ENCODE measurements around the gene ELF5. TPM values are rescaled to one million over a fixed set of nuclear protein-coding genes. Genes with fewer than 3 reads are reported as not detected.

Gene ELF5
- polyA plus RNA-seq, 1 donor from 2014 or later, result not detected

DNA sequence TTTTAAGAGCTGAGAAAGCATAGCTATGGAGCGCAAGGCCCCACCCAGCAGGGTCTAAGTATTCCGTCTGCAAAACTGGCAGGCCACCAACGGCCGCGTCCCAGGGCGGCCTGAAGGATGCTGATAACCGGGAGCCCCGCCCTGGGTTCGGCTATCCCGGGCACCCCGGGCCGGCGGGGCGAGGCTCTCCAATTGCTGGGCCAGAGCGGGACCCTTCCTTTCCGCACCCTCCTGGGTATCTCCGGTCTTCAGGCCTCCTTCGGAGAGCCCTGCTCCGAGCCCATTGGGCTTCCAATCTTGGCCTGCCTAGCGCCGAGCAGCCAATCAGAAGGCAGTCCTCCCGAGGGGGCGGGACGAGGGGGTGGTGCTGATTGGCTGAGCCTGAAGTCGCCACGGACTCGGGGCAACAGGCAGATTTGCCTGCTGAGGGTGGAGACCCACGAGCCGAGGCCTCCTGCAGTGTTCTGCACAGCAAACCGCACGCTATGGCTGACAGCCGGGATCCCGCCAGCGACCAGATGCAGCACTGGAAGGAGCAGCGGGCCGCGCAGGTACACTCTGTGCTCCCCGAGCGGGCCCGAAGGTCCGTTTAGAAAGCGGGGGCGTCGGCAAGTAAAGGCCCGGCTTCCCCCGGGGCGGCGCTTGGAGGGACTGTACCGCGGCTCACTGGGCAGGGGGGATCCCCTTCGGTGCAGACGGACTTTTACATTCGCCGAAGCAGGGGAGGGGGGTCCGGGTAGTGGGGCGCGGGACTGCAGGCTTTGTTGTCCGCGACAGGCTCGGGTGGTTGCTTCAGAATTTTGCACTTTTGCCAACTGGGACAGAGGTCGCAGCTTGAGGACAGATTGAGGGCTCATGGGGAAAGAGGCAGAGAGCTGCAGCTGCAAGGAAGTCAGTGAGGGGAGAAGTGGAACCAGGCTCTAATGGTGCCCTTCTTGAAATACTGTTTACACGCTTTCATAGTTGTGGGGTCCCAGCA is 74.8 kb downstream of the ELF5 start, which contains the start of gene CAT:
Gene CAT (plus strand): TSS at position 406 of the 979 bp plus-strand sequence. CDS start 80 bp downstream, at position 486.
- Histone ChIP-seq H3K4me2 (ENCODE audit: low read length) (peak within 1 kb of the TSS; percentile 51), H3K27me3 (ENCODE audit: insufficient read depth, low read depth, low read length) (no peaks in the 10 kb centered on the region), H3K27ac (ENCODE audit: low read length) (peak within 1 kb of the TSS; percentile 68), H3K4me3 (ENCODE audit: low read length) (peak within 1 kb of the TSS; percentile 75), H3K9me2 (ENCODE audit: insufficient read depth, low read length) (no peaks in the 10 kb centered on the region), H3K79me2 (replicated peaks; ENCODE audit: insufficient read depth, low read length) (peaks cover 3% of the 10 kb centered on the region), H2AFZ (ENCODE audit: low read depth, low read length) (peak within 1 kb of the TSS; percentile 45), H3K36me3 (ENCODE audit: insufficient read depth, low read length) (no peaks in the 10 kb centered on the region), H3K9me3 (ENCODE audit: low read length) (no peaks in the 10 kb centered on the region), H3F3A (ENCODE audit: insufficient read depth, low read length, poor library complexity, severe bottlenecking) (no peaks in the 10 kb centered on the region), H3K9ac (ENCODE audit: low read length) (peak within 1 kb of the TSS; percentile 66), H4K20me1 (ENCODE audit: insufficient read depth) (no peaks in the 10 kb centered on the region)
- TF ChIP-seq EZH2 (IDR thresholded peaks at IDR 0.05; ENCODE audit: borderline replicate concordance, insufficient read depth, low read length, poor library complexity, severe bottlenecking) (no peak), RAD21 (conservative IDR thresholded peaks at IDR 0.05) (no peak), POLR2AphosphoS5 (IDR thresholded peaks at IDR 0.05) (peak; percentile 66), SMC3 (conservative IDR thresholded peaks at IDR 0.05; ENCODE audit: poor library complexity) (no peak), EP300 (conservative IDR thresholded peaks at IDR 0.05; ENCODE audit: poor library complexity, severe bottlenecking) (peak; percentile 40), MXI1 (conservative IDR thresholded peaks at IDR 0.05; ENCODE audit: poor library complexity, severe bottlenecking) (peak; percentile 61), TAF1 (IDR thresholded peaks at IDR 0.05; ENCODE audit: low read depth) (peak; percentile 41)
- TF ChIP-seq, protein P1, sequence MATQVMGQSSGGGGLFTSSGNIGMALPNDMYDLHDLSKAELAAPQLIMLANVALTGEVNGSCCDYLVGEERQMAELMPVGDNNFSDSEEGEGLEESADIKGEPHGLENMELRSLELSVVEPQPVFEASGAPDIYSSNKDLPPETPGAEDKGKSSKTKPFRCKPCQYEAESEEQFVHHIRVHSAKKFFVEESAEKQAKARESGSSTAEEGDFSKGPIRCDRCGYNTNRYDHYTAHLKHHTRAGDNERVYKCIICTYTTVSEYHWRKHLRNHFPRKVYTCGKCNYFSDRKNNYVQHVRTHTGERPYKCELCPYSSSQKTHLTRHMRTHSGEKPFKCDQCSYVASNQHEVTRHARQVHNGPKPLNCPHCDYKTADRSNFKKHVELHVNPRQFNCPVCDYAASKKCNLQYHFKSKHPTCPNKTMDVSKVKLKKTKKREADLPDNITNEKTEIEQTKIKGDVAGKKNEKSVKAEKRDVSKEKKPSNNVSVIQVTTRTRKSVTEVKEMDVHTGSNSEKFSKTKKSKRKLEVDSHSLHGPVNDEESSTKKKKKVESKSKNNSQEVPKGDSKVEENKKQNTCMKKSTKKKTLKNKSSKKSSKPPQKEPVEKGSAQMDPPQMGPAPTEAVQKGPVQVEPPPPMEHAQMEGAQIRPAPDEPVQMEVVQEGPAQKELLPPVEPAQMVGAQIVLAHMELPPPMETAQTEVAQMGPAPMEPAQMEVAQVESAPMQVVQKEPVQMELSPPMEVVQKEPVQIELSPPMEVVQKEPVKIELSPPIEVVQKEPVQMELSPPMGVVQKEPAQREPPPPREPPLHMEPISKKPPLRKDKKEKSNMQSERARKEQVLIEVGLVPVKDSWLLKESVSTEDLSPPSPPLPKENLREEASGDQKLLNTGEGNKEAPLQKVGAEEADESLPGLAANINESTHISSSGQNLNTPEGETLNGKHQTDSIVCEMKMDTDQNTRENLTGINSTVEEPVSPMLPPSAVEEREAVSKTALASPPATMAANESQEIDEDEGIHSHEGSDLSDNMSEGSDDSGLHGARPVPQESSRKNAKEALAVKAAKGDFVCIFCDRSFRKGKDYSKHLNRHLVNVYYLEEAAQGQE (IDR thresholded peaks at IDR 0.05; ENCODE audit: borderline replicate concordance), result peak; percentile 44

DNA sequence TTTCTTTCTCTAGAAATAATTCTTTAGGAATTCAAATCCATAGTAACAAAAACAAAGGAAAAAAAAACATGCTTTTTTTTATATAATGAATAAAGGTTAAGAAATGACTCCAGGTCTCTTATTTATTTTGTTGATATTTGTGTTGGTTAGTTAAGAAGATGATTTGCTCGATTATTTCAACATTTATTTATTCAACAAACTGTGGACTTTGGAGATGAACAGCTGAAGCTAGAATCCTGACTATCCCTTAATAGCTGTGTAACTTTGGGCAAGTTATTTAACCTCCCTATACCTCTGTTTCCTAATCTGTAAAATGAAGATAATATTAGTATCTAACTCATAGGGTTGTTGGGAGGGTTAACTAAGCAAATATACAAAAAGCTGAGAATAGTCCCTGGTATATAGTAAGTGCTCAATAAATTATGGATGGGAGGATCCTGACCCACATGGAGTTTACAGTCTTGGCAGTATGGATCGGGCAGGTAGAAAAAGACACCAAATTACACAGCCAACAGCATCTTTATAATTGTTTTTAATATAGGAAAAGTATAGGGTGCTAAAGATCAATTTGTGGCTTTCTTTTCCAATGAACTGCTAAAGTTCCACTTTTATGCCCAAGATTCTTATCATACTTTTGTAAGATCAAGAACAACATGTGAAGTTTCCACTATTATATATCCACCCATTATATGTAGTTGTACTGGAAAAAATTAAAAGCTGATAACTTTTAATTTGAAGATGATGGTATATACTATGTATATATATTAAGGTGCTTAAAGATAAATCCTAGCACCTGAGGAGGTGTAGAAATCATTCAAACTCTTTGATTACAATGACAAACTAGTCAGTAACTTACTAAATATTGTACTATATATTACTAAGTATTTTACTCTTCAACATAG is 76.1 kb downstream of the ELF5 start:
- no peaks in the 10 kb centered on the region for H3K9me2 ChIP-seq (ENCODE audit: insufficient read depth, low read length)
- H3K36me3 ChIP-seq (ENCODE audit: insufficient read depth, low read length), result no peaks in the 10 kb centered on the region
- TF ChIP-seq, protein P1 (IDR thresholded peaks at IDR 0.05; ENCODE audit: borderline replicate concordance), result no peak
- TF ChIP-seq EZH2 (IDR thresholded peaks at IDR 0.05; ENCODE audit: borderline replicate concordance, insufficient read depth, low read length, poor library complexity, severe bottlenecking) (no peak), RAD21 (conservative IDR thresholded peaks at IDR 0.05) (no peak), SMC3 (conservative IDR thresholded peaks at IDR 0.05; ENCODE audit: poor library complexity) (no peak)
- no peak overlapping the region for H2AFZ ChIP-seq (ENCODE audit: low read depth, low read length)
- no peak overlapping the region for H3K27ac ChIP-seq (ENCODE audit: low read length)
- H3K27me3 ChIP-seq (ENCODE audit: insufficient read depth, low read depth, low read length), result no peaks in the 10 kb centered on the region
- no peak overlapping the region for H3K4me2 ChIP-seq (ENCODE audit: low read length)
- H3K4me3 ChIP-seq (ENCODE audit: low read length), result peak overlapping the region; percentile 75
- H3K9ac ChIP-seq (ENCODE audit: low read length), result peak overlapping the region; percentile 60
- no peaks in the 10 kb centered on the region for H3K9me3 ChIP-seq (ENCODE audit: low read length)
- peaks cover 3% of the 10 kb centered on the region for H3K79me2 ChIP-seq (replicated peaks; ENCODE audit: insufficient read depth, low read length)
- no peaks in the 10 kb centered on the region for H3F3A ChIP-seq (ENCODE audit: insufficient read depth, low read length, poor library complexity, severe bottlenecking)
- H4K20me1 ChIP-seq (ENCODE audit: insufficient read depth), result no peaks in the 10 kb centered on the region

Measured in neural cell (in vitro differentiated cells).